Muscle of arm (tissue), 12 donors: ENCODE measurements around the gene POU2AF1. TPM values are rescaled to one million over a fixed set of nuclear protein-coding genes. Genes with fewer than 3 reads are reported as not detected.
A peak's percentile ranks its signal among the peaks of the same experiment; 100 is the strongest.

ENCODE experiments used
- DNase-seq: peaks from one replicate; pipeline ENCODE4 v3.0.0-alpha.2; 2013
- polyA plus RNA-seq, 12 donors: library from polyadenylated mRNA; unstranded; fragments of 120-200 nt; gene quantifications; one replicate each; pipeline ENCODE4 v1.2.1, GENCODE V29; 2013; ENCODE audit not compliant: insufficient read length in 12 of 12

POU2AF1 gene
- polyA plus RNA-seq, 12 donors, result 0.09 to 1.7 (median 0.24) TPM; not detected in 2

DNA sequence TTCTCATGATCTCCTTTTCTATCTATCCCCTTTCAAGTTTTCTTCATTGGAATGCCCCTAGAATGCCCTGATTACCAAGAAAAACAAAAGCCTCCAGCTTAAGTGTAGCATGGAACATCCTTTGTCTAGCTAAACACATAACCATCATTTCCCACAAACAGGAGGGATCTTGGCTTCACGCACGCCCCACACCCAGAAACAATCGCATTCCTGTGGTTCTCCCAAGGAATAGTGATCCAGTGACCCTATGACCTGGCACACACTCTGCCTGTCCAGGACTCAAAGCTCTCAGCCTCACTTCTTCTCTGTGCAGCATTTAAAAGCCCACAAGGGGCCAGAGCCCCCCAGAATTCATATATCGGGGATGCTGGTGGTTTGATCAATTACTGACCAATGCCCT, 9.3 kb upstream of the POU2AF1 start:
- no peak for DNase-seq

DNA sequence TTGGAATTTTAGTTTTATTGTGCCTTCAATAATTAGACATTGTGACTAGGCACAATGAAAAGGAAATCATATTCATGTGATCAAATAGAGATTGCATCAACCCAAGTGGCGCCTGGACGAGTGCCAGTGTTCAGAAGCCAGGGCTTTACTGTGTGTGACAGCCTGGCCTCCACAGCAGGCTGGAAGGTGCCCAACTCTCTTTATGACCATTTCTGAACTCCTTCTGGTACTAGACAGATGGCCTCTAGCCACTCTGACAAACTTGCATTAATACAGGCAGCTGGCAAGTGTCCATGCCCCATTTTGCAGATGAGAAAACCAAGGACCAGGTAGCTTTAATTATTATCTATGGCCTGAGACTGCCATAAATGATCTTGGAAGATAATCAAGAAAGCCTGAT, 8.3 kb upstream of the POU2AF1 start:
- no peak for DNase-seq

DNA sequence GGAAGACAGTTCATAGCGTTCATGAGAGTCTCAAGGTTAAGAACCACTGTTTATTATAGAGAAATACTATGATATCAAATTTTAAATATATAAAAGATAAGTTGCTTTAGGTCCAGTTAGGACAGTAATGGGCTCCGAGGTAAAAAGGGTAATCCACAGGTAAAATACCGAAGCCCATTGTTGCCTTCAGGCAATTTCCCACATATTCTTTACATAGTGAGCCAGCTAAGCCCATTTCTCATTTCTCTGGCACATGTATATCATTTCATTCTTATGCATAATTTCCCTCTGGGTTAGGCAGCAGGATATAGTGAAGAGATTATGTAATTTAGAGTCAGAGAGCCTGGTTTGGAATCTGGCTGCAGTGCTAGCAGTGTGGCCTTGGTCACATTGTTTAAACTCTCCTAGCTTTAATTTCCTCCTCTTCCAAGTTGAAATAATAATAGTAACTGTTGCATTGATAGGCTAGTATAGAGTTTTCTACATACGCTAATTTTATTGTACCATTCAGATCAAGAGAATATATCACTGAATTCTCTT, 7.6 kb upstream of the POU2AF1 start:
- DNase-seq, result no peak

DNA sequence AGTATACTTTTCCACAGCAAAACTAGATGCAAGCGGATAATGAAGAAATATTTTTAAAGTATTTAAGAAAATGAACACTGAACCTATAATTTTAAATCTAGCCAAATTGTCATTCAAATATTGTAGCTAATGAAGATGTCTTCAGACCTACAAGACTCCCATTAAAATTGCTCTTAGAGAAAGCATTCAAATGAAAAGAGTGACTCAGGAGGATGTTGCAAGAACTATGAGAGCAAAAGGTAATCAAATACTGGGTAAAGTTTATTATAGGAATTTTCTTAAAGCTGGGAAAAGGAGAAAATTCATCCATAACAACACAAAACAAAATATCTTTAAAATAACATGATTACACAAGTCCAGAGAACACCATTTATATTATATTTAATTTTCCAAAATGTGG, 5.4 kb upstream of the POU2AF1 start:
- no peak for DNase-seq

DNA sequence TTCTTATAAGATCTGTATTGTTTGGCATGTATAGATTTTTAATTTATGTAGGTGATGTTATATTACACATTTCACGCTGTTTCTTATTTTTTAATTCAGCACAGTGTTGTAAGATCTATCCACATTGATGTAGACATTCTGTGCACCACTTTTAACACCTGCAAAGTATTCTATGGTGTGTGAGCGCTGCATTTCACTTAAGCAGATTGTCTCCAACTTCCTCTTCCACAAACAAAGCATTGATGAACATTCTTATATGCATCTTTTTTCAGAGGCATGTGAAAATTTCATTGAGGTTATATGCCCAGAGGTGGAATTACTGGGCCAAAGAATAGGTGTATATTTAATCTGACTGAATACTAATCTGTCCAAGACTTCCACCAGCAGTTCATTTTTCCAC, 3.4 kb upstream of the POU2AF1 start:
- DNase-seq, result no peak

DNA sequence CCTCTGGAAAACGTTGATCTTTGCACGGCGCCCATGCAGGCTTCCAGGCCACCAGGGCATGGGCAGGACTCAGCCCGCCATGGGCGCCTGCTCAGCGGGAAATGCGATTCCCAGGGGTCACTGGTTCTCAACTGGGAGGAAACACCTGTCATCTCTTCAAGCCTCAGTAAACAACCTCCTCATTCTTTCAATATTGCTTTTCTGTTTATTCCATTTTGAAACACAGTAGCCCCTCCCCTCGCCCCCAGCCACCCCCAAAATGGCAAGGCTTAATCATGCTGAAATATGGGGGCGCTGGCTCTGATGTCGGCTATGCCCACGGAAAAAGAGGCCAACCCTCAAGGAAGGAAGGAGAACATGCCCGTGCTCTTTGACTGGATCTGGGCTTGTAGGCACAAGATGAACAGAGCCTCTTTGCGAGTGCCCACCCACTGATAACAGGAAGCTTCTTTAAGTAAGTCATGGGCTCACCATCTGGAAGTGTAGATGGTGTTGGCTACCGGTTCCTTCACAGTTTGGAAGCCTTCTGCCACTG, 594 bp upstream of the POU2AF1 start:
- no peak for DNase-seq

DNA sequence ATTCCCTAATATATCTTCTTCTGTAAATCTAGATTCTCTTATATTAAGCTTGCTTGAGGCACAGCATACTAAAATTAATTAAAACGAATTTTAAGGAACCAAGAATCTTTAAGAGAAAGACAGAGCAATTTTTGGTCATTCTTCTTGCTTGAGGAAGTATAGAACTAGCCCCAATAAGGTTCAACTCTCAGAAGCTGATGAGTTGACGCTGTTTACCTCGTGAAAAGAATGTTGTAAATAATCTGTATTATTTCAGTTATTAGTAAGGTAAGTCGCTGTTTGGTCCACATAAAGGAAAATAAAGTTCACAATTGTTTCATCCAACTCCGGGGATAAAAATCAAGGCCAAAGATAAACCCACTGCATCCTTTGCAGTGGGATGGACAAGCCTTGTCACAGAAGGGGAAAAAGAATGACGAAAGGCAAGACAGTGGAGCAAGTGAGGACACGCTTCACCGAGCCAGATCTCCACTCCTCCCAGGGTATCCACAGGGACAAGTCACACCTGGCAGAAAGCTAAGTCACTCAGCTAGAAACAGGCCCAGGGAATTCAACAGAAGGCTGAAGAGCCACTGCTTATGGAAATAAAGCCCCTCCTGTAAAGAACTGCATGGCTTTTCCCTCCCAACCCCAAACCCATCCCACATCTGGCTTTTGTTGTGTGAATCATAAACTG, 752 bp downstream of the POU2AF1 start:
- DNase-seq, result no peak

DNA sequence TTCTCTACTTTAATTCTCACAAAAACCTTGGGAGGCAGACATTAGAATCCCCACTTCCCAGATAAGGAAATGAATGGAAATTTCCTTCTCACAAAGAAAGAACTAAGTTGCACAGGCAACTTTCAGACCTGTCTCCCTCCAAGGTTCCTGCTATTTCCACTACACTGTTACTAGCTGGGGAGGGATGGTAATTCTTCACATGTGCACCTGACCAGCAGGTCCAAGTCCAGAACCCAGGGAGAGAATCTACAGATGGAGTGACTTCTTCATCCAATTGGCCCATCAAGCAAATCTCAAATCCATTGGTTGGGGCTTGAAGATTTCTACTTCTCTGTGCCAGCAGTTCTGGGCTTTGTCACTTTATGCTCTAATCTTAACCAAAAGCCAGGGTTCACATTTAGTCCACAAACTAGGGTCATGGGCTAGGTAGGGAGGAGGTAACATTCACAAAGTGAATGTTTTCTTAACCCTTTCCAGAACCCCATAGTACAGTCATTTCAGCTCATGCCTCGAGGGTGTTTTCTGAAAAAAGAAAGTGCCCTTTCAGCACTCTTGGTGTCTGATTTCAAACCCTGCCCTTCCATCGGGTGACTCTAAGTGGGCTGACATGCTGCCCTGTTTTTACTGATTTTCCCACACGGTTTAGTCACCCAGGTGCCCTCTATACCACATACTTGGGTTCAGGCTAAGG, 2.7 kb downstream of the POU2AF1 start:
- no peak for DNase-seq

DNA sequence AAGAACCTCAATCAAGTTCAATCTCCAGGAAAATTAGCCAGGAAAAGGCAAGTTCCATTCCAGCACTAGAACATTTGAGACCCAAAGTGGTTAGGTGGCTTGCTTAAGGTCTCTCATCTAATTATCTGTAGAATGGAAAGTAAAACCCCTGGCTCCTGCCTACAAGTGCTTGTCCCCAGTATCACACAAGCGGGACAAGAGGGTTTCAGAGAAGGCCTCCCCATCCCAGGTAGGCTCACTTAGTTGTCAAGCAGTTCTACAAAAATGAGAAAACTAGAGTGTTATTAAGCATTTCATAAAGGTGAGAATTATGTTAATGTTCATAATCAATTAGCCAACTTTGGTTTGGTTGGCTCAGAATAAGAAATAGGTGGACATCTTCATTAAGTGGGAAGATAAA, 5.5 kb downstream of the POU2AF1 start:
- DNase-seq, result no peak

DNA sequence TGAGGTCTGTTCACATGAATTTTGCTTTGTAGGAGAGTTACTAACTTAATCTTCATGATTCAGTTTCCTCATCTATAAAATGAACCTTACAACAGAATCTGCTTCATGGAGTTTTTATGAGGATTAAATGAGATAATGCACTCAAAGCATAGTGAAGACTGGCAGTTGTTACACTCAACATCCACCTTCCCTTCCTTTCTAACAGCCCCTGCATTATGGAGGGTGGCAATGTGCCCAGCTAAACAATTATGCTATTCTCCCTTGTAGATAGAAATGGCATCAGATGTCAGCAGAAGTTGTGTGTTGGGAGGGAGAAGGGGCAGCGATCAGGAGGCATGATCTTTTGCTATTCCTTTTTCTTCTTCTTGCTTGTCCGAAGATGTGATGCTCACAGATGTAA, 6.5 kb downstream of the POU2AF1 start:
- no peak for DNase-seq

DNA sequence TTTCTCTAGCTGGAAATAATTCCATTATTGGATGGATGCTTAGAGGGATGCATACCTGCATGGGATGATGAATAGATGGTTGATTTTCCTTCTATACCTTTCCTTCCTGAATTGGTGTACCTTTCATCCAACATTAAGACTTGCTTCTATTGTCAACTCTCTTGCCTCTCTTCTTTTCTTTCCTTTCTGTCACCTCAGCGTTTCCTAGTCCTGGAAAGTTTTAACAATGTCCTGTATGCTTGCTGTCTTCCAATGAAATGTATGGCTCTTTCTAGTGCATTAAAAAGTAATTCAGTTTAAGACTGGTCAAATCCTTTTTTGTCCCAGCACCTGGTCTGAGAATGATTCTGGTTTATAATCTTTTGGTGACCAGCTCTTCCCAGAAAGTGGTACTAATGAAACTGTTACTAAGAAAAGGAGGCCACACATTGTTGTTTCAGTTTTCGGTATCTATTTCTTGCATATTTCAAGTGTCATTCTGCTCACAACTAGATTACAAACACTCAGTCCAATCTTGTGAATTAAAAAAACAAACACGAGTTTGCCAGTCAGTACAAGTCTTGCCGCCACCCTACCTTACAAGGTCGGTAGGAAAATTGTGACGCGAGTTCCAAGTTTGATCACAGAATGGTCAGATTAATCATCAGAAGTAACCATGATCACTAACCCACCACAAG, 8.0 kb downstream of the POU2AF1 start:
- DNase-seq, result no peak

DNA sequence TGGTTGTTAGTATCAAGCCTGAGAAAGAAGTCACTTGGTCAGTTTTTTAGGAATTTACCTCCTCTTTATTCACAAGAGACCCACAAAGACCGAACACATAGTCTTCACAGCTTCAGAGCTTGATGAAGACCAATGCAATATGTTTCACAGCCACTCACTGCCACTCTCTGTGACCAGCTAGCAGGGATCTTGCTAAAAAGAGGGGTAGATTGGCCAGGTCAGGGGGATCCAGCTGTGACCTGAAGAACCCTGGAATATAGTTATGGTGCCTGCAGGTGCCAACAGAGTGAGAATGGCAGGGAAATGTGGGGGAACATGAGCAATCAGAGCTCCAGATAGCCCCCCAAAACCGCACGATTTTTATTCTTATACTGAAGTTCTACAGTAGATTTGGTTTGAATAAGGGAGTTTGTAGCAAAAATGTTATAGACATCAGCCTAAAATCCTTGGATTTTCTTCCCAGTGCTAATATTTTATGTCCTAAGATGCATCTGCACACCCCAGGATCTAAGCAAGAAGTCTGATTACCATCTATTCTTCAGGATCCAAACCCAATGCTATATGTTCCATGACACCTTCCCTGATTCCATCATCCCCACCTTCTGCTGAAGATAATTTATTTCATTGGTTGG, 8.7 kb downstream of the POU2AF1 start:
- no peak for DNase-seq

DNA sequence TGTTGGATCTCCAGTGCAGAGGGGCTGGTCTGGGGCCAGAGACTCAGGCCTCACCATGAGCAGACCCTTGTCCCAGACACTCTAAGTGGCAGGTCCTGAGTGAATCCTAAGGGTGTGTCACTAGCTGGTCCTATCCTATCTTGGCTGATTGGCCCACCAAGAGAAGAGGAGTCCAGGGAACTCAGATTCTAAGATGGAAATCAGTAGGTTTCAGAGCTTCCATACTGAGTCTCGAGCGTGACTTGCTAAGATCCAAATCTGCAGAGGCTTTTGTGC, 10.9 kb downstream of the POU2AF1 start:
- DNase-seq, result no peak

DNA sequence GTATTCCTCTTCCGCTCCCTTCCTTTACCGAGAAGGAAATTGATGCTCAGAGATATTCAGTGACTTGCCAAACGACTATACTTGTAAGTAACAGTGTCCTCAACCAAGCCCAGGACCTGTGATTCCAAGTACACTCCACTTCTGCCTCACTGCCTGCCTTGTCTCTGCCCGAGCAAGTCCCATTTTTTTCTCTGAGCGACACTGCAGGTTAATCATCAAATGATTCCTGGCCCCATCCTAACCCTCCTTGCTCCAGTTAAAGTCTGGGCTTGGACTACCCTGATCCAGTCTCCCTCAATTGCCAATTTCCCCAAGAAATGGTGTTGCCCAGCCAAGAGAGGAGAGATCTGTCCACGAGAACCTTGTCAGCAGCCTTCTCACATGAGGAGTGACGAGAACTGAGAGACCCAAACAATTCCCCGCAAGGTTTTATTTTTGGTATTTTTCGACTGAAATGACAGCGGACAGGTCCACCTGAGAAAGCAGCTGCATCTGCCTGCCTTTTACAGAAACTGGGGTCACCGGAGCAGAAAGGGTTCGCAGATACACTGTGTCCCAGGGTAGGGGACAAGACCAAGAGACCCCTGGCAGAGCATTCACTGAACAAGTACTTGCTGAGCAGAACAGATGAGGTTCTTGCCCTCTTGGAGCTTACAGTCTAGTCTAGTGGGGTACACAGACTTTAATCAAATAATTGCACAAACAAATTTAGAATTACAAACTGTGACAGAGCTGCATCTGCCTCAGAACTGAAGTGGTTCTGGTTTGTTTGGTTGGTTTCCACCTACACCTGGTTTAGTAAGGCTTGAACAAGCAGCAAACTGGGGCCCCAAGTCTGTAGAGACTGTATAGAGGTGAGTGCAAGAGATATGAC, 11.4 kb downstream of the POU2AF1 start:
- no peak for DNase-seq

DNA sequence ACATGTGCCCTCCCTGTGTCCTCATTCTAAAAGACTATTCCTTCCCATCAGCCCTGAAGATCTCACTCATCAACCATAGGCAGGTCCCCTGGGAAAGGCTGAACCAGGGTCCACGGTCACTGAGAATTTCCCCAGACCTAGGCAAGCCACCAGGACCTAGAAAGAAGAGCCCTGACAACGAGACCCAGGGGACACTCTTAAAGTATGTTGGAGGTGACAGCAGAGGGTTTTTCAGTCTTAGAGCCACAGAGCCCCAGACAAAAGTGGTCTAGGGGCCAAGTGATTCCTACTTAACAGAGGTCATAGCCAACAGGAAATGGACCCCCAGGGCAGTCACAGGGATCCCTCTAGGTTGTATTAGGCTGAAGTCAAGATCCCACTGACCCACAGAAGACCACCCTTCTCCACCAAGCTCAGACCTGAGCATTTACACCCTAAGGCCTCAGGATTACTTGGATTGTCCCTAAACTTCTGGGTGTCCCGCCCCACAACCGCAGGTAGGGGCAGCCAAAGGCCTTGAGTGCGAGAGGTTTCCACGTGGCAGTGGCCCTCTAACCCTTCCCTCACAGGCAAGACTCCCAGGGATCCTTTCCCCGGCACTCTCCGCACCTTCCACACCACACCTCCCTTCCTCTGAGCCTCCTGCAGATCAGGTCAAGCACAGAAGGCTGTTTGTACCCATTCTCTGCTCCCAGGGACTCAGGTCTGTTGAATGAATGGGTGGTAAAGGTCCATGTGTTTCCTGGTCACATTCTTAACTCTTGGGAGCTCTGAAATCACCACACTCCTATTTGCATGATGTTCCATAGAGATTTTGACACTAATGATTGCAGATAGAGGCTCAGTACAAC, 12.3 kb downstream of the POU2AF1 start:
- DNase-seq, result no peak

DNA sequence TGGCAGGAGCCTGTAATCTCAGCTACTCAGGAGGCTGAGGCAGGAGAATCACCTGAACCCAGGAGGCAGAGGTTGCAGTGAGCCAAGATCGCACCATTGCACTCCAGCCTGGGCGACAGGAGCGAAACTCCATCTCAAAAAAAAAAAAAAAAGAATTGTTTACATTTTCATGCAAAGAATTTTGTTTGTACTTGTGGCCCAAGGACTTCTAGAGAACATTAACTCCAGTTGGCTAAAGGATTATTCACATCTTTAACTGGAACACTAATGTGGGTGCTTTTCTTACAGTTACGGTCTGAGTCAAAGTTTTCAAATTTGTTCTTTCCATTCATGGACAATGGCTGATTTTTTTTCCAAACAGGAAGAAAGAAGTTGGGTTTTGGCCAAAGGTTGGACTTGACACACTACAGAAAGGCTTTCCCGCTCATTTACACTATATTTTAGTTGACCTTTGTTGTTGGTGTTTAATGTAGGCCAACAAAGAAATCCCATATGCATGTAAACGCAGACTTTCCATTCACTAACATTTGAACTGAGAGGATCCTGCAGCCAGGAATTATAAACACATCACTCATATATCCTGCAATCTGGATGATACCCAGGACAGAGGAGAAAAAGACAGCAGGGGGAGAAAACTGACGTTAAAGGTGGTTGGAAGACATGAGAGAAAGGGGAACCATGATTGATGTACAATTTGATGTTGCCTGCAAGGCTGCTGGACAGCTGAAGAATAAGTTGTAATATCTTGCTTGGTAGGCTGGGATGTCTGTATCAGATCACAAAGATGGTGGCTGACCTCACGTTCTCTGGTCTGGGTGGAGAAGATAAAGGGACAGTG, 13.1 kb downstream of the POU2AF1 start:
- DNase-seq, result peak; percentile 49

DNA sequence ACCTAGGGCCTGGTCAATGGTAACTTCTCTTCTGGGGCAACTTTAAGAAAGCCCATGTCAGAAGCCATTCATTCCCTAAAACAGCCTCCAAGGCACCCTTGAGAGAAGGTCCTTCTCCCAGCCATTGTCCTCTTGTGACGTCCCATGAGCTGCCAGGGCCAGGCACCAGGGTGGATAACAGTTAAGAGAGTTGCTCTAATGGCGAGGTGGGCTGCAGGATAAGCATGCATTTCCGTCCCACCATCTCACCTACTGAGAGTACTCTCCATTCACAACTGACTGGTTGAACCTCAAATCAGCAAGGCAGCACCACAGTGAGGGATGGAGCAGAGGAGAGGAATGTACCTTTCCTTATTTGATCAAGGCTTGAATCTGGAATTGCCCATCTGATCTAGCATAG, 14.6 kb downstream of the POU2AF1 start:
- no peak for DNase-seq

DNA sequence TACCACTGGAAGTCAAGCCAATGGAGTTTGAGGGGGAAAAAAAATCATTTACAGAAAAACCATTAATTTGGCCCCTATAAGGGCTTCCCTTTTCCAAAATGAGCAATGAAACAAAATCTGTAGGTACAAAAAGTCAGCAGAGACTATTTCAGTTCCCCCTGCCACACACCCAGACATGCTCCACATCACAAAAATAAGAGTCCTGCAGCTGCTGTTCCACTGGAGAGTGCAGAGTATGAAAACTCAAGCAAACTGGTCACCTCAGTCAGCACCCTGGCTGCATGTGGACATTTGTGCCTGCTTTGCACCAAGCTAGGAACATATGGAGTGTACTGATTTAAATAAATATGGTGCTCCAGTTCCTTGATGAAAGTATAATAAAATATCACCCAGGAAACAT, 15.1 kb downstream of the POU2AF1 start:
- no peak for DNase-seq

DNA sequence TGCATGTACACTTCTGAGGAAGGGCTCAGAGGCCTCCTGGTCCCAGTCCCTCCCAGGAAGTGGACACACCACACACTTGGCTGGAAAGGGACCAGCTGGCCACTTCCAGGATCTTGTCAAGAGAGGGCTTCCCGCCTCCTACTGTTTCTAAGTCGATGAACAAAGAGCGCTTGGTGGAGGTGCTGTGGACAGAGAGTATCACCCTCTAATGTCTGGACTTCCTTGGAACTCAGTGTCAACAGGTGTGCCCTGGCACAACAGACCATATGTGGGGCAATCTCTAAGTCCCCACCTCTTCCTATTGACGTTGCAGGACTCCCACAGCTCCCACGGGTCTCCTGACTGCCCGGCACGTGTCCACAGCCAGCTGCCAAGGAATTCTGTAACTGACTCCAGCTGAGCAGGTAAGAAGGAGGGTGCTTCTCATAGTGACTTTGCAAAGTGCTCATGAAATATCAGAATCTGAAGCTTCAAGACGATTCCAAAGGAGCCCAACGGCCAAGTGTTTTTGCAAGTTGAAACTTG, 16.1 kb downstream of the POU2AF1 start:
- DNase-seq, result no peak
